ENCODE data around the gene CENPE. TPM values are rescaled to one million over a fixed set of nuclear protein-coding genes. Genes with fewer than 3 reads are reported as not detected.
"Not testable (repeated sequence)": the region's sequence is repeated elsewhere in the genome, so short reads cannot be mapped to it uniquely, and the experiment has no call there.

CENPE gene
- total RNA-seq (2014; rRNA removed; shearing (Covaris generic)) = 26.7 and 36.9 TPM in 2 replicates

- DNase-seq (ENCODE audit: low read depth) = peak; percentile 86
These were observed at the start of gene CENPE for GRCh38 chr4:103198111-103198765. CENPE (minus strand) TSS chr4:103198343; CDS start chr4:103198319, 24 bp downstream.

GRCh38 chr4:103244251-103244650 is 46.1 kb upstream of the CENPE start:
- DNase-seq (ENCODE audit: low read depth) = no peak

- DNase-seq (ENCODE audit: low read depth) = not testable (repeated sequence)
These were observed 32.8 kb upstream of the CENPE start for GRCh38 chr4:103230938-103231337.

- not testable (repeated sequence) for DNase-seq (ENCODE audit: low read depth)
These were observed 25.4 kb upstream of the CENPE start for GRCh38 chr4:103223556-103223955.

- DNase-seq (ENCODE audit: low read depth) = peak; percentile 11
These were observed 9.5 kb upstream of the CENPE start for GRCh38 chr4:103207673-103208072.

- DNase-seq (ENCODE audit: low read depth) = peak; percentile 9
These were observed 6.0 kb upstream of the CENPE start for GRCh38 chr4:103204111-103204510.

- no peak for DNase-seq (ENCODE audit: low read depth)
These were observed 3.6 kb upstream of the CENPE start for GRCh38 chr4:103201724-103202123.

- DNase-seq (ENCODE audit: low read depth) = no peak
These were observed 3.1 kb upstream of the CENPE start for GRCh38 chr4:103201253-103201652.

GRCh38 chr4:103199009-103199408 is 866 bp upstream of the CENPE start:
- DNase-seq (ENCODE audit: low read depth) = no peak

GRCh38 chr4:103197765-103198110 is 405 bp downstream of the CENPE start:
- no peak for DNase-seq (ENCODE audit: low read depth)

GRCh38 chr4:103193457-103193856 is 4.7 kb downstream of the CENPE start:
- no peak for DNase-seq (ENCODE audit: low read depth)

GRCh38 chr4:103171006-103171405 is 27.1 kb downstream of the CENPE start:
- no peak for DNase-seq (ENCODE audit: low read depth)

- not testable (repeated sequence) for DNase-seq (ENCODE audit: low read depth)
These were observed 28.4 kb downstream of the CENPE start for GRCh38 chr4:103169750-103170149.

GRCh38 chr4:103168993-103169392 is 29.1 kb downstream of the CENPE start:
- DNase-seq (ENCODE audit: low read depth) = no peak

GRCh38 chr4:103162176-103162575 is 36.0 kb downstream of the CENPE start:
- DNase-seq (ENCODE audit: low read depth) = no peak

- no peak for DNase-seq (ENCODE audit: low read depth)
These were observed 39.4 kb downstream of the CENPE start for GRCh38 chr4:103158760-103159159.

- DNase-seq (ENCODE audit: low read depth) = no peak
These were observed 42.0 kb downstream of the CENPE start for GRCh38 chr4:103156106-103156505.

GRCh38 chr4:103152381-103152780 is 45.8 kb downstream of the CENPE start:
- DNase-seq (ENCODE audit: low read depth) = no peak

GRCh38 chr4:103150677-103151076 is 47.5 kb downstream of the CENPE start:
- peak; percentile 2 for DNase-seq (ENCODE audit: low read depth)

GRCh38 chr4:103144926-103145325 is 53.2 kb downstream of the CENPE start:
- no peak for DNase-seq (ENCODE audit: low read depth)

- no peak for DNase-seq (ENCODE audit: low read depth)
These were observed 60.7 kb downstream of the CENPE start for GRCh38 chr4:103137446-103137827.

GRCh38 chr4:103136671-103137445 is 61.3 kb downstream of the CENPE start:
- DNase-seq (ENCODE audit: low read depth) = no peak

GRCh38 chr4:103129174-103129573 is 69.0 kb downstream of the CENPE start:
- no peak for DNase-seq (ENCODE audit: low read depth)

Measured in RPMI7951 (cell line).